Measurements from ENCODE around the gene MCM7. TPM values are rescaled to one million over a fixed set of nuclear protein-coding genes. Genes with fewer than 3 reads are reported as not detected.

The MCM7 gene
- total and polyA plus RNA-seq, 2 of the 13 experiments (the other 11 are each of a cell fraction or from before 2014, with no cell fraction given): 84.5 to 214 TPM

- no peak for TF ChIP-seq ZBTB37 (CRISPR knock-in tag; IDR thresholded peaks at IDR 0.05)
- TF ChIP-seq ZNF761 (CRISPR knock-in tag; conservative IDR thresholded peaks at IDR 0.05): no peak
- peak; percentile 93 for TF ChIP-seq ZNF274 (CRISPR knock-in tag; IDR thresholded peaks at IDR 0.05)
- no peak for TF ChIP-seq CCAR2 (optimal IDR thresholded peaks at IDR 0.05; ENCODE audit: low read depth, low read length)
- no peak for TF ChIP-seq IRF1 (CRISPR knock-in tag; IDR thresholded peaks at IDR 0.05; ENCODE audit: low read depth)
- TF ChIP-seq ISX (CRISPR knock-in tag; conservative IDR thresholded peaks at IDR 0.05): peak; percentile 28; the same call in 1 of the 2 replicates
- TF ChIP-seq, protein P1, sequence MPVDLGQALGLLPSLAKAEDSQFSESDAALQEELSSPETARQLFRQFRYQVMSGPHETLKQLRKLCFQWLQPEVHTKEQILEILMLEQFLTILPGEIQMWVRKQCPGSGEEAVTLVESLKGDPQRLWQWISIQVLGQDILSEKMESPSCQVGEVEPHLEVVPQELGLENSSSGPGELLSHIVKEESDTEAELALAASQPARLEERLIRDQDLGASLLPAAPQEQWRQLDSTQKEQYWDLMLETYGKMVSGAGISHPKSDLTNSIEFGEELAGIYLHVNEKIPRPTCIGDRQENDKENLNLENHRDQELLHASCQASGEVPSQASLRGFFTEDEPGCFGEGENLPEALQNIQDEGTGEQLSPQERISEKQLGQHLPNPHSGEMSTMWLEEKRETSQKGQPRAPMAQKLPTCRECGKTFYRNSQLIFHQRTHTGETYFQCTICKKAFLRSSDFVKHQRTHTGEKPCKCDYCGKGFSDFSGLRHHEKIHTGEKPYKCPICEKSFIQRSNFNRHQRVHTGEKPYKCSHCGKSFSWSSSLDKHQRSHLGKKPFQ (CRISPR knock-in tag; IDR thresholded peaks at IDR 0.05; ENCODE audit: insufficient replicate concordance): peak; percentile 55
- TF ChIP-seq ZNF674 (CRISPR knock-in tag; IDR thresholded peaks at IDR 0.05; ENCODE audit: low read depth): 0 out of 2 replicates have a peak, but pooled peaks have one; percentile 14
- TF ChIP-seq SMARCE1 (IDR thresholded peaks at IDR 0.05; ENCODE audit: borderline replicate concordance): no peak
- no peak for TF ChIP-seq ZC3H4 (CRISPR knock-in tag; IDR thresholded peaks at IDR 0.05; ENCODE audit: borderline replicate concordance)
- TF ChIP-seq, protein P2, sequence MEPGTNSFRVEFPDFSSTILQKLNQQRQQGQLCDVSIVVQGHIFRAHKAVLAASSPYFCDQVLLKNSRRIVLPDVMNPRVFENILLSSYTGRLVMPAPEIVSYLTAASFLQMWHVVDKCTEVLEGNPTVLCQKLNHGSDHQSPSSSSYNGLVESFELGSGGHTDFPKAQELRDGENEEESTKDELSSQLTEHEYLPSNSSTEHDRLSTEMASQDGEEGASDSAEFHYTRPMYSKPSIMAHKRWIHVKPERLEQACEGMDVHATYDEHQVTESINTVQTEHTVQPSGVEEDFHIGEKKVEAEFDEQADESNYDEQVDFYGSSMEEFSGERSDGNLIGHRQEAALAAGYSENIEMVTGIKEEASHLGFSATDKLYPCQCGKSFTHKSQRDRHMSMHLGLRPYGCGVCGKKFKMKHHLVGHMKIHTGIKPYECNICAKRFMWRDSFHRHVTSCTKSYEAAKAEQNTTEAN (CRISPR knock-in tag; conservative IDR thresholded peaks at IDR 0.05): no peak
- peak; percentile 89 for TF ChIP-seq POLR2AphosphoS5 (IDR thresholded peaks at IDR 0.05; ENCODE audit: low read depth, low read length)
- 0 out of 2 replicates have a peak, but pooled peaks have one; percentile 6 for TF ChIP-seq ZNF644 (CRISPR knock-in tag; IDR thresholded peaks at IDR 0.05; ENCODE audit: low read depth)
- no peak for TF ChIP-seq SMARCC2 (IDR thresholded peaks at IDR 0.05)
- TF ChIP-seq SOX6 (IDR thresholded peaks at IDR 0.05): no peak
- peak; percentile 95 for TF ChIP-seq SOX6 (CRISPR knock-in tag; IDR thresholded peaks at IDR 0.05)
- TF ChIP-seq RFX3 (CRISPR knock-in tag; IDR thresholded peaks at IDR 0.05): no peak; the same call in 1 of the 2 replicates
- peak; percentile 86 for TF ChIP-seq ZMYM4 (CRISPR knock-in tag; IDR thresholded peaks at IDR 0.05)
- no peak for TF ChIP-seq HOXA7 (CRISPR knock-in tag; IDR thresholded peaks at IDR 0.05)
- TF ChIP-seq, protein P3, sequence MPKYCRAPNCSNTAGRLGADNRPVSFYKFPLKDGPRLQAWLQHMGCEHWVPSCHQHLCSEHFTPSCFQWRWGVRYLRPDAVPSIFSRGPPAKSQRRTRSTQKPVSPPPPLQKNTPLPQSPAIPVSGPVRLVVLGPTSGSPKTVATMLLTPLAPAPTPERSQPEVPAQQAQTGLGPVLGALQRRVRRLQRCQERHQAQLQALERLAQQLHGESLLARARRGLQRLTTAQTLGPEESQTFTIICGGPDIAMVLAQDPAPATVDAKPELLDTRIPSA (CRISPR knock-in tag; IDR thresholded peaks at IDR 0.05; ENCODE audit: borderline replicate concordance): no peak
- peak; percentile 49; the same call in 1 of the 2 replicates for TF ChIP-seq NFE2L1 (CRISPR knock-in tag; IDR thresholded peaks at IDR 0.05; ENCODE audit: borderline replicate concordance)
- TF ChIP-seq HNRNPLL (IDR thresholded peaks at IDR 0.05; ENCODE audit: low read depth, low read length, poor library complexity, severe bottlenecking): peak; percentile 42
- TF ChIP-seq ZNF20 (CRISPR knock-in tag; IDR thresholded peaks at IDR 0.05): peak; percentile 92; the same call in 1 of the 2 replicates
- peak; percentile 69; the same call in 1 of the 2 replicates for TF ChIP-seq MTA1 (CRISPR knock-in tag; IDR thresholded peaks at IDR 0.05; ENCODE audit: borderline replicate concordance)
- TF ChIP-seq MLLT10 (CRISPR knock-in tag; IDR thresholded peaks at IDR 0.05): no peak; the same call in 1 of the 2 replicates
- TF ChIP-seq ZBTB1 (CRISPR knock-in tag; IDR thresholded peaks at IDR 0.05; ENCODE audit: borderline replicate concordance): no peak
Measured at GRCh38 chr7:100081535-100082102, 19.6 kb downstream of the MCM7 start, which contains the start of gene ZNF3 (continued).

All from HepG2 (cell line).